Measurements from ENCODE around the gene MAMDC4. TPM values are rescaled to one million over a fixed set of nuclear protein-coding genes. Genes with fewer than 3 reads are reported as not detected.
"Not testable (repeated sequence)": the region's sequence is repeated elsewhere in the genome, so short reads cannot be mapped to it uniquely, and the experiment has no call there.

The MAMDC4 gene
- total RNA-seq, 2 donors from 2014 or later = 1.5 to 2.4 TPM

DNA sequence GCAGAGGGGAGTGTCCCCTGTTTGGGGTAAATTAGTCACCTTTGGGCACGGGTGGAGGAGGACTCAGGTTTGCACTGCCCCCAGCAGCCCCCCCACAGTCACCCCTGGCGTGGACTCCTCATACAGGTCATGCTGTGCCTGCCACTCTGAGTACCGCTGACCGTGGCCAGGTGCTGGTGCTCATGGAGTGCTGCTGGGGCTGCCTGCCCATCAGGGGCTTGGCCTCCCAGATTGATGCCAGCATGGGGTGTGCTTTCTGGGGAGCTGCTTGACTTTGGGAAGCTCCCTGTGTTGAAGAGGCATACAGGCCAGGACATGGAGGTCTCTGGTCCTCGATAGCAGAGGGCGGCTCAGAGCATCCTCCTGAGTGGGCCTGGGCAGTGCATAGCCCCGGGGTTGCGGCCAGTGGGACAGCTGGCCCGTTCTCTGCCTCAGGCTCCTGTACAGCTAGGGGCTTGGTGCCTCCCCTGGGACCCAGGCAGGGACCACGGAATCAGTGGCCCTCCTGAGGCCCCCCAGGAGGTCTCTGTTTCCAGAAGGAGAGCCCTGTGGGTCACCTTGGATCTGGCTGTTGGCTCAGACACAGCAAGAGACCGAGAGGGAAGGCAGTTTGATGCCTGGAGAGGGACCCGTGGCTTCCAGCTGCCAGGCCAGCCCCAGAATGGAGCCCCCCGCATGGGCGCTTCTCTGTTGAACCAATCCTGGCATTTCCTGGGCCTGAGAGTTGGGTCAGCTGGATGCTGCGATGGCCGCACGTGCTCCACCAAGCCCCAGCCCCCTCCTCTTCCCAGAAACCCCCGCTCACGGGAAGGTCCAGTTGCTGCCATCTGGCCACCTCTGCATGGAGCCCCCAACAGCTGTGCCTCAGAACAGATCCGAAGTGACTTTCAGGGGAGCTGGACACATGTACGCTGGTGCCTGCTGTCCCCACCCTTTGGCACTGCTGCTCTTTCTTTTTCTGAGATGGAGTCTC is 15.9 kb upstream of the MAMDC4 start:
- intact Hi-C loops (cut with DNase I) = no loop called here
- DNase-seq (ENCODE audit: low spot score) = no peak

- DNase-seq (ENCODE audit: low spot score) = no peak
- intact Hi-C loops (cut with DNase I) = no loop called here
Measured at GRCh38 chr9:136837146-136837855, 14.8 kb upstream of the MAMDC4 start.

GRCh38 chr9:136837856-136838277 is 14.3 kb upstream of the MAMDC4 start:
- DNase-seq (ENCODE audit: low spot score); intact Hi-C loops (cut with DNase I): not testable (repeated sequence)

GRCh38 chr9:136838314-136839228 is 13.6 kb upstream of the MAMDC4 start:
- DNase-seq (ENCODE audit: low spot score) = no peak
- intact Hi-C loops (cut with DNase I) = no loop called here

GRCh38 chr9:136839229-136840139 is 12.7 kb upstream of the MAMDC4 start:
- no peak for DNase-seq (ENCODE audit: low spot score)
- intact Hi-C loops (cut with DNase I) = loop anchor here in 1 of 2 donors (5.0 to 10.0 kb wide), 2 partner anchors 103 to 195 kb away; partner anchors contain the start of genes FBXW5 and FUT7

- DNase-seq (ENCODE audit: low spot score) = no peak
- intact Hi-C loops (cut with DNase I) = loop anchor here in 1 of 2 donors (5.0 to 10.0 kb wide), 2 partner anchors 102 to 194 kb away; partner anchors contain the start of genes FBXW5 and FUT7
Measured at GRCh38 chr9:136840140-136840876, 11.8 kb upstream of the MAMDC4 start.

DNA sequence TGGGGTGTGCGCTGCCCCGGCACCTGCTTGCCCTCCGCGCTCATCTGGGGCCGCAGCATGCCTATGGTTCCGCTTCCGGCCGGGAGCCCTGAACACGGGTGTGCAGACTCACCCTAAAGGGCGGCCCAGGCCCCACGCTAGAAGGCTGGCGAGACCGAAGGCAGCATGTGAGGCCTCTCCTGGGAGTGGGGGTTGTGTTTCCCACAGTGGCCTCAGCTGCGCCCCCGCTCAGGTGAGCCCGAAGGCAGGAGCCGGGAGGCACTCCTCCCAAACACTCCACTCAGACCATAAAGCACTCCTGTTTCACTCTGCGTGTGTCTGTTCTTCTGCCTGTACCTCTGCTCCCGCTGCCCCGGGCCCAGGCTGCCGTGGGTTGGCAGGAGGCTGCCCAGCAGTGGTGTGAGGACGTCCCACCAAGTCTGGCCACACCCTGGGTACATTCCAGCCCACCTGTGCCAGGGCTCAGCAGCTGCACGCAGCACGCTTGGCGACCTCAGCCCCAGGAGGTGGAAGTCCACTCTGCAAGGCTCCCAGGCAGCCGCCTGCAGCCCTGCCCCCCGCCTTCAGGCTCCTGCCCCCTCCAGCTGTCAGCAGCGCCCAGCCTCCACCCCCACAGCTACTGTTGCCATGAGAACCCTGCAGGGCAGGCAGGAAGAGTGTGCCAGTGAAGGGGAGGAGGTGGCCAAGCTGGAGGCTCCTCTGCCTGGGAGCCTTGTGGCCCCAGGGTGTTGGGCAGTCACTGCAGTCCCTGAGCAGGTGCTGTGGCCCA is 11.1 kb upstream of the MAMDC4 start:
- intact Hi-C loops (cut with DNase I) = loop anchor here in 1 of 2 donors (5.0 to 10.0 kb wide), 2 partner anchors 101 to 194 kb away; partner anchors contain the start of genes FBXW5 and FUT7
- DNase-seq (ENCODE audit: low spot score) = no peak

- intact Hi-C loops (cut with DNase I) = loop anchor here in 1 of 2 donors (5.0 to 10.0 kb wide), 2 partner anchors 100 to 193 kb away; partner anchors contain the start of genes FBXW5 and FUT7
- DNase-seq (ENCODE audit: low spot score) = not testable (repeated sequence)
Measured at GRCh38 chr9:136841646-136842379, 10.3 kb upstream of the MAMDC4 start.

DNA sequence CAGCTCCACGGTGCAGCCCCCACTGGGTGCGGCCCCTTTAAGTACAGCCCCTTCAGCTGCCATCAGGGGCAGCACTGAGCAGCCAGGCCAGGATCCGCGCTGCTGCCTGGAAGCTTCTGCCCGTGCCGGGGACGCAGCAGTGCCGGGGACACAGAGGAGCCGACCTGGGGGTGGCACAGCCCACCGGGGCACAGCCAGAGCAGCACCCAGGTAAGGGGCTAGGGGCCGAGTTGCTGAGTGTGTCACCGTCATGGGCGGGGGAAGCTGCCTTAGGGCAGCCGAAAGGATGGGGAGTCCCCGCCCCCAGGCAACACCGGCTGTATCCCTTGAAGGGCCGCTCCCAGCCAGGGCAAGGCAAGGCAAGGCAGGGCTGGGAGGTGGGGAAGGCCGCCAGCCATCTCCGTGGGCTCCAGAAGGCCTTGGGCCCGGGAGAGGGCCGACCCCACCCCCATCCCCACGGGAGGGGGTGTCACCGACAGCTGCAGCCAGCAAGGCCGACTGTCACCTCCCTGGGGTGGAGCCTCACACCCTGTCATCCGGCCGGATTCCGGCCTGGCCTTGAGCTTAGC is 9.7 kb upstream of the MAMDC4 start, which contains the start of gene AJM1:
AJM1 (plus strand) TSS at position 99 of the 569 bp plus-strand sequence. CDS start 1,937 bp downstream, outside the sequence.
- intact Hi-C loops (cut with DNase I) = loop anchor here in 1 of 2 donors (5.0 to 10.0 kb wide), 2 partner anchors 100 to 192 kb away; partner anchors contain the start of genes FBXW5 and FUT7
- peak; percentile 93 for DNase-seq (ENCODE audit: low spot score)

GRCh38 chr9:136843159-136843800 is 8.9 kb upstream of the MAMDC4 start:
- not testable (repeated sequence) for DNase-seq (ENCODE audit: low spot score)
- intact Hi-C loops (cut with DNase I) = loop anchor here in 1 of 2 donors (5.0 to 10.0 kb wide), 2 partner anchors 99 to 192 kb away; partner anchors contain the start of genes FBXW5 and FUT7

DNA sequence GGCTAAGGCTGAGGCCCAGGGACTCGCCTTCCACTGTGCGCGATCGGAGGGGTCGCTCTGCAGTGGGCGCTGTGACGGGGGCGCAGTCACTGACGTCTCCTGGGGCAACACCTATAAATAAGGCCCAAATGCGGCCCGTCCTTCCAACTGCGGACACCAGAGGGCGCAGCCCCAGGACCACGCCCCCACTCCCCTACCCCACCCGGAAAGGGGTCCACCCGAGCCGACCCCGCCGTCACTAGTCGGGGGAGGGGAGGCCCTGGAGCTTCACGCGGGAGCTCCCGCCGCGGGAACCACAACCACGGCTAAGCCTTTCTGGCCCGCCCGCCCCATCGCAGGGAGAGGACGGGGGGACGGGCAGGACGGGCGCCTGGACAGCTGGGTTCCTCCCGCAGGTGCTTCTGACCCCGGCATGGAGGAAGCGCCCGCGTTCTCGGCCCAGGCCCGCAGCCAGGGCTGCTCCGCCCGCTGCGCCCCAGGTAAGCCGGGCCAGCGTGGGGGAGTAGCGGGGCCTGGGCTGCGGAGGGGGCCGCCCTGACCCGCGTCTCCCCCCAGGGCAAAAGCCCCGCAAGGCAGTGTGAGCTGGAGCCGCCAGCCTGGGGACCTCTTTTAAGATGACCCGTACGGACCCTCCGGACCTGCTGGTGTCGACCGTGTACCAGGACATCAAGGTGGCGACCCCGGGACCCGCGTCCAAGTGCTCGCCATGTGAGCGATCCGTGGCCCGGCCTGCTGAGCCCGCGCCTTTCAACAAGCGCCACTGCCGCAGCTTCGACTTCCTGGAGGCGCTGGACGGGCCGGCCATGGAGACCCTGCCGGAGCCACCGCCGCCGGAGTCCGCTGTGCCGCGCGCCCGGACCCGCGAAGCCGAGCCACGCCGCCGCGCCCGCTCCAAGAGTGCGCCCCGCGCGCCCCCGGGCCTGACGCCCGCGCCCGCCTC is 8.1 kb upstream of the MAMDC4 start:
- intact Hi-C loops (cut with DNase I) = loop anchor here in 1 of 2 donors (5.0 to 10.0 kb wide), 2 partner anchors 98 to 191 kb away; partner anchors contain the start of genes FBXW5 and FUT7
- not testable (repeated sequence) for DNase-seq (ENCODE audit: low spot score)

- no peak for DNase-seq (ENCODE audit: low spot score)
- intact Hi-C loops (cut with DNase I) = loop anchor here in 1 of 2 donors (5.0 to 10.0 kb wide), 2 partner anchors 97 to 190 kb away; partner anchors contain the start of genes FBXW5 and FUT7
Measured at GRCh38 chr9:136844761-136845464, 7.2 kb upstream of the MAMDC4 start.
